ENCODE measurements around the gene CEP152.
"Not testable (repeated sequence)": the region's sequence is repeated elsewhere in the genome, so short reads cannot be mapped to it uniquely, and the experiment has no call there.

CEP152 gene

GRCh38 chr15:48811325-48811958 is 573 bp upstream of the CEP152 start:
- no peak for DNase-seq (ENCODE audit: low read depth)

- DNase-seq (ENCODE audit: low read depth), result no peak
These were observed 4.7 kb downstream of the CEP152 start for GRCh38 chr15:48806151-48806550.

- no peak for DNase-seq (ENCODE audit: low read depth)
These were observed 5.3 kb downstream of the CEP152 start for GRCh38 chr15:48805591-48805990.

- DNase-seq (ENCODE audit: low read depth), result no peak
These were observed 7.0 kb downstream of the CEP152 start for GRCh38 chr15:48803877-48804276.

- DNase-seq (ENCODE audit: low read depth), result no peak
These were observed 8.0 kb downstream of the CEP152 start for GRCh38 chr15:48802867-48803266.

GRCh38 chr15:48802257-48802656 is 8.6 kb downstream of the CEP152 start:
- no peak for DNase-seq (ENCODE audit: low read depth)

GRCh38 chr15:48800811-48801455 is 9.9 kb downstream of the CEP152 start:
- no peak for DNase-seq (ENCODE audit: low read depth)

- DNase-seq (ENCODE audit: low read depth), result no peak
These were observed 10.6 kb downstream of the CEP152 start for GRCh38 chr15:48800245-48800644.

- DNase-seq (ENCODE audit: low read depth), result no peak
These were observed 12.6 kb downstream of the CEP152 start for GRCh38 chr15:48798319-48798718.

GRCh38 chr15:48796930-48797329 is 13.9 kb downstream of the CEP152 start:
- DNase-seq (ENCODE audit: low read depth), result no peak

- DNase-seq (ENCODE audit: low read depth), result no peak
These were observed 14.3 kb downstream of the CEP152 start for GRCh38 chr15:48796521-48796920.

GRCh38 chr15:48795901-48796300 is 15.0 kb downstream of the CEP152 start:
- DNase-seq (ENCODE audit: low read depth), result no peak

- DNase-seq (ENCODE audit: low read depth), result no peak
These were observed 16.2 kb downstream of the CEP152 start for GRCh38 chr15:48794697-48795134.

- no peak for DNase-seq (ENCODE audit: low read depth)
These were observed 18.5 kb downstream of the CEP152 start for GRCh38 chr15:48792408-48792807.

- not testable (repeated sequence) for DNase-seq (ENCODE audit: low read depth)
These were observed 20.3 kb downstream of the CEP152 start for GRCh38 chr15:48790466-48791115.

- DNase-seq (ENCODE audit: low read depth), result no peak
These were observed 25.2 kb downstream of the CEP152 start for GRCh38 chr15:48785712-48786111.

- DNase-seq (ENCODE audit: low read depth), result no peak
These were observed 25.7 kb downstream of the CEP152 start for GRCh38 chr15:48785195-48785594.

- no peak for DNase-seq (ENCODE audit: low read depth)
These were observed 26.1 kb downstream of the CEP152 start for GRCh38 chr15:48784756-48785155.

- no peak for DNase-seq (ENCODE audit: low read depth)
These were observed 28.0 kb downstream of the CEP152 start for GRCh38 chr15:48782911-48783310.

GRCh38 chr15:48781481-48782081 is 29.3 kb downstream of the CEP152 start:
- DNase-seq (ENCODE audit: low read depth), result no peak

- DNase-seq (ENCODE audit: low read depth), result no peak
These were observed 29.9 kb downstream of the CEP152 start for GRCh38 chr15:48781017-48781416.

- DNase-seq (ENCODE audit: low read depth), result no peak
These were observed 32.5 kb downstream of the CEP152 start for GRCh38 chr15:48778331-48778730.
